ENCODE measurements around the gene TMEM135.

TMEM135 gene

DNA sequence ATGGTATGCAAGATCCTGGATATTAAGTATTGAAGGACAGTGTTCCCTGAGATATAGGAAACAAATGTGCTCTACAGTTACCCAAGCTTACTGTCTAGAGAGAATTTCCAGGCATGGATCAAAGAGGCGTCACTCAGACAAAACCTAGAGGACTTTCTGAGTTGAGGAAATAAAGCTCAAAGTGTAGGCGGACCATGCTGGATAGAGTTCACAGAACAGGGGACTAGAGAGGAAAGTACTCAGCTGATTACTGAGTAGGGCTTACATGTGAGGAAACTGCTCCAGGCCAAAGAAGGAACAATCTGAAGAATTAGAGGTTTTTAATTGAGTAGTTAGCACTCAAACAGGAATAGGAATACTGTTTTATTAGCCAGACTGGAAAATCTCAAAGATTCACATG lies 193.3 kb downstream of the TMEM135 start:
- Histone ChIP-seq H3K36me3 (ENCODE audit: insufficient read depth, low read length) (no peaks in the 10 kb centered on the region), H3K4me1 (ENCODE audit: insufficient read depth, low read length) (no peaks in the 10 kb centered on the region), H3K27ac (ENCODE audit: low read depth, low read length) (no peak overlapping the region), H3K9me3 (ENCODE audit: insufficient read depth, low read depth, low read length) (peaks cover 9% of the 10 kb centered on the region; the same call in 1 of the 2 replicates), H3K27me3 (ENCODE audit: insufficient read depth, low read length) (no peaks in the 10 kb centered on the region), H3K9ac (ENCODE audit: low read depth, low read length) (no peak overlapping the region), H3K4me3 (ENCODE audit: low read length) (no peak overlapping the region)
- 97% methylated on average over 2 of the region's 2 CpGs for WGBS

- no peak overlapping the region for H3K27ac ChIP-seq (ENCODE audit: low read depth, low read length)
- H3K9me3 ChIP-seq (ENCODE audit: insufficient read depth, low read depth, low read length), result peaks cover 9% of the 10 kb centered on the region; the same call in 1 of the 2 replicates
- H3K36me3 ChIP-seq (ENCODE audit: insufficient read depth, low read length), result no peaks in the 10 kb centered on the region
- H3K9ac ChIP-seq (ENCODE audit: low read depth, low read length), result no peak overlapping the region
- no peak overlapping the region for H3K4me3 ChIP-seq (ENCODE audit: low read length)
- H3K4me1 ChIP-seq (ENCODE audit: insufficient read depth, low read length), result no peaks in the 10 kb centered on the region
- H3K27me3 ChIP-seq (ENCODE audit: insufficient read depth, low read length), result no peaks in the 10 kb centered on the region
- WGBS, result 100% methylated on average over 1 of the region's 1 CpG
Observed at GRCh38 chr11:87232320-87232719, 194.6 kb downstream of the TMEM135 start.

GRCh38 chr11:87235366-87235765 lies 197.6 kb downstream of the TMEM135 start:
- Histone ChIP-seq H3K4me3 (ENCODE audit: low read length) (no peak overlapping the region), H3K4me1 (ENCODE audit: insufficient read depth, low read length) (no peaks in the 10 kb centered on the region), H3K27me3 (ENCODE audit: insufficient read depth, low read length) (no peaks in the 10 kb centered on the region), H3K9me3 (ENCODE audit: insufficient read depth, low read depth, low read length) (peaks cover 9% of the 10 kb centered on the region; the same call in 1 of the 2 replicates), H3K36me3 (ENCODE audit: insufficient read depth, low read length) (no peaks in the 10 kb centered on the region), H3K27ac (ENCODE audit: low read depth, low read length) (no peak overlapping the region), H3K9ac (ENCODE audit: low read depth, low read length) (no peak overlapping the region)
- WGBS, result no CpG with 5 or more reads among the region's 1 CpG

GRCh38 chr11:87236368-87236767 lies 198.6 kb downstream of the TMEM135 start:
- Histone ChIP-seq H3K4me1 (ENCODE audit: insufficient read depth, low read length) (no peaks in the 10 kb centered on the region), H3K9ac (ENCODE audit: low read depth, low read length) (no peak overlapping the region), H3K9me3 (ENCODE audit: insufficient read depth, low read depth, low read length) (peaks cover 9% of the 10 kb centered on the region; the same call in 1 of the 2 replicates), H3K27ac (ENCODE audit: low read depth, low read length) (no peak overlapping the region), H3K4me3 (ENCODE audit: low read length) (no peak overlapping the region), H3K27me3 (ENCODE audit: insufficient read depth, low read length) (no peaks in the 10 kb centered on the region), H3K36me3 (ENCODE audit: insufficient read depth, low read length) (no peaks in the 10 kb centered on the region)
- WGBS, result 86% methylated on average over 2 of the region's 2 CpGs

- Histone ChIP-seq H3K4me1 (ENCODE audit: insufficient read depth, low read length) (no peaks in the 10 kb centered on the region), H3K4me3 (ENCODE audit: low read length) (no peak overlapping the region), H3K27me3 (ENCODE audit: insufficient read depth, low read length) (no peaks in the 10 kb centered on the region), H3K27ac (ENCODE audit: low read depth, low read length) (no peak overlapping the region), H3K9ac (ENCODE audit: low read depth, low read length) (no peak overlapping the region), H3K9me3 (ENCODE audit: insufficient read depth, low read depth, low read length) (no peaks in the 10 kb centered on the region), H3K36me3 (ENCODE audit: insufficient read depth, low read length) (no peaks in the 10 kb centered on the region)
- WGBS, result no CpG with 5 or more reads among the region's 2 CpGs
Observed at GRCh38 chr11:87239001-87239400, 201.3 kb downstream of the TMEM135 start.

DNA sequence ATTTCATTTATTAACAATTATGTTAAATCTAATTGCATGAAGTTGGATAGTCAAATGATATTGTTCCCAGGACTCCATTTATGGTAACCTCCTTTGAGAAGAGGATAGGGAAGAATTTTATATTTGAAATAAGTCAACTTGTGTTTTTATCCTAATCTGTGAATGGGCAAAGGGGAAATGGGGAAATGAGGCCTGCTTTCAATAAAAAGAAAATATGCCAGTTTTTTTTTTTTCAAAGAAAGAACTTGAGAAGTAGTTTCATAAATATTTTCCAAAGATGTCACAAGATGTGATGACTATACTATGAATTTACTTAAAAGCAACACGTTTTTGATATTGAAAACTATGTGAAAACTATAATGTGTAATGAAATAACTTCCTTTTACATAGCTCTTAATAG lies 201.8 kb downstream of the TMEM135 start:
- WGBS, result no CpG with 5 or more reads among the region's 1 CpG
- H3K36me3 ChIP-seq (ENCODE audit: insufficient read depth, low read length), result no peaks in the 10 kb centered on the region
- no peaks in the 10 kb centered on the region for H3K27me3 ChIP-seq (ENCODE audit: insufficient read depth, low read length)
- no peak overlapping the region for H3K9ac ChIP-seq (ENCODE audit: low read depth, low read length)
- H3K4me3 ChIP-seq (ENCODE audit: low read length), result no peak overlapping the region
- no peaks in the 10 kb centered on the region for H3K9me3 ChIP-seq (ENCODE audit: insufficient read depth, low read depth, low read length)
- no peaks in the 10 kb centered on the region for H3K4me1 ChIP-seq (ENCODE audit: insufficient read depth, low read length)
- no peak overlapping the region for H3K27ac ChIP-seq (ENCODE audit: low read depth, low read length)

- no peaks in the 10 kb centered on the region for H3K36me3 ChIP-seq (ENCODE audit: insufficient read depth, low read length)
- 92% methylated on average over 3 of the region's 4 CpGs for WGBS
- H3K4me1 ChIP-seq (ENCODE audit: insufficient read depth, low read length), result no peaks in the 10 kb centered on the region
- H3K9me3 ChIP-seq (ENCODE audit: insufficient read depth, low read depth, low read length), result 0 out of 2 replicates have a peak, but pooled peaks cover 2% of the 10 kb centered on the region
- no peaks in the 10 kb centered on the region for H3K27me3 ChIP-seq (ENCODE audit: insufficient read depth, low read length)
- H3K27ac ChIP-seq (ENCODE audit: low read depth, low read length), result no peak overlapping the region
- no peak overlapping the region for H3K4me3 ChIP-seq (ENCODE audit: low read length)
- no peak overlapping the region for H3K9ac ChIP-seq (ENCODE audit: low read depth, low read length)
Observed at GRCh38 chr11:87251560-87251959, 213.8 kb downstream of the TMEM135 start.

DNA sequence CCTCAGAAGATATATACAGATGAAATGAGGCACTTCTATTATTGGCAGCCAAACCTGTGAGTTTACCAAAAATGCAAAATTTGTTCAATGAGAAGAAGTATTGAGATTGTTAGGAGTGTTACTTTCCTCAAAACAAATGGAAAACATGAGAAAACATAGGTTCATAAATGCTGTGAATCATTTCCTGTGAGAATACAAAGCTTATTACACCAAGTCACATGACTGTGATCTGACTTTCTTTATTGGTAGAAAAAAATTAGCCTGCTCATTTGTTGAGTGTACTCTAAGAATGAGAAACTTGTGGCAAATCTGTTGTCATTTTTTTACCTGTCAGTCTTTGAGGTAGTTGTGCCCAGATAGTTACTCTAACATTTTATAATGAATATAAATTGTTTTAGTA lies 215.1 kb downstream of the TMEM135 start:
- Histone ChIP-seq H3K4me1 (ENCODE audit: insufficient read depth, low read length) (no peaks in the 10 kb centered on the region), H3K27ac (ENCODE audit: low read depth, low read length) (no peak overlapping the region), H3K4me3 (ENCODE audit: low read length) (no peak overlapping the region), H3K36me3 (ENCODE audit: insufficient read depth, low read length) (no peaks in the 10 kb centered on the region), H3K9ac (ENCODE audit: low read depth, low read length) (no peak overlapping the region), H3K9me3 (ENCODE audit: insufficient read depth, low read depth, low read length) (0 out of 2 replicates have a peak, but pooled peaks cover 2% of the 10 kb centered on the region), H3K27me3 (ENCODE audit: insufficient read depth, low read length) (no peaks in the 10 kb centered on the region)

- H3K27me3 ChIP-seq (ENCODE audit: insufficient read depth, low read length), result no peaks in the 10 kb centered on the region
- no peak overlapping the region for H3K27ac ChIP-seq (ENCODE audit: low read depth, low read length)
- H3K9ac ChIP-seq (ENCODE audit: low read depth, low read length), result no peak overlapping the region
- no peaks in the 10 kb centered on the region for H3K36me3 ChIP-seq (ENCODE audit: insufficient read depth, low read length)
- 100% methylated on average over 1 of the region's 2 CpGs for WGBS
- no peaks in the 10 kb centered on the region for H3K4me1 ChIP-seq (ENCODE audit: insufficient read depth, low read length)
- no peak overlapping the region for H3K4me3 ChIP-seq (ENCODE audit: low read length)
- no peaks in the 10 kb centered on the region for H3K9me3 ChIP-seq (ENCODE audit: insufficient read depth, low read depth, low read length)
Observed at GRCh38 chr11:87254562-87254961, 216.8 kb downstream of the TMEM135 start.

- Histone ChIP-seq H3K9me3 (ENCODE audit: insufficient read depth, low read depth, low read length) (no peaks in the 10 kb centered on the region), H3K27ac (ENCODE audit: low read depth, low read length) (no peak overlapping the region), H3K9ac (ENCODE audit: low read depth, low read length) (no peak overlapping the region), H3K27me3 (ENCODE audit: insufficient read depth, low read length) (no peaks in the 10 kb centered on the region), H3K36me3 (ENCODE audit: insufficient read depth, low read length) (no peaks in the 10 kb centered on the region), H3K4me1 (ENCODE audit: insufficient read depth, low read length) (no peaks in the 10 kb centered on the region), H3K4me3 (ENCODE audit: low read length) (no peak overlapping the region)
Observed at GRCh38 chr11:87255589-87255988, 217.9 kb downstream of the TMEM135 start.

DNA sequence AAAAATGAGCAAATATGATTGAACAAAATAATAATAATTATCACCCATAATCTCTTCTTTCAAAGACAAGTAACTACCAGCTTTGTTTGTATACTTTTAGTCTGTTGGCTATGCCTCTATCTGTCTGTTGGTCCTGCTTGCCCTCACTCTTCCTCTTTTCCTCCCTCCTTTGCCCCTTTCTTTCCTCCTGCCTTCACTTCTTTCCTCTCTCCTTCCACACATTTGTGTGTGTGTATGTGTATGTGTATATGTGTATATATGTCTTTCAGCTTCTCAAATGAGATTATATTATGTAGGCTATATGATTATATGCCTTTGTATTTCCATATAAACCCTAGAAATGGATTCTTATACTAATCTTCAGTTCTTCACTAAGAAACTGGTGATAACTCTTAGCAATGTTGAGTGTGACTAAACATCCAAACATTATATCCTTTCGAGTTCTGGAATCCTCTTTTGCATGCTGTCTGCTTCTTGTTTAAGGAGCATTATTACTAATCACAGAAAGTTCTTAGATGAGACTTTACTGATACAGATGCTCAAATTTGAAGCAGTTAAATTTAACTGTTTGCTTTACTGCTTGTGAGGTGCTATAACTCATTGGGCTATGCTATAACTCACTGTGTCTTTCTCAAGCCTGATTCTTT lies 219.1 kb downstream of the TMEM135 start:
- Histone ChIP-seq H3K4me3 (ENCODE audit: low read length) (no peak overlapping the region), H3K27me3 (ENCODE audit: insufficient read depth, low read length) (no peaks in the 10 kb centered on the region), H3K9ac (ENCODE audit: low read depth, low read length) (no peak overlapping the region), H3K9me3 (ENCODE audit: insufficient read depth, low read depth, low read length) (no peaks in the 10 kb centered on the region), H3K27ac (ENCODE audit: low read depth, low read length) (no peak overlapping the region), H3K4me1 (ENCODE audit: insufficient read depth, low read length) (no peaks in the 10 kb centered on the region), H3K36me3 (ENCODE audit: insufficient read depth, low read length) (no peaks in the 10 kb centered on the region)
- no CpG with 5 or more reads among the region's 1 CpG for WGBS
